HCT116 (cell line): ENCODE results near the gene KLHDC9.

ENCODE experiments used
- CTCF ChIP-seq, 3 experiments: fragments of 200-600 bp in 1 of 3; sonication (generic) in 1 of 3; IDR thresholded peaks in 2 of 3; conservative IDR thresholded peaks in 1 of 3; 2 replicates each; pipeline ENCODE4 v1.5.1; 2012 to 2017; ENCODE audit warnings: low read depth in 2 of 3, low read length in 2 of 3, antibody characterized with exemption in 1 of 3, borderline replicate concordance in 1 of 3, control low read depth in 1 of 3, mild to moderate bottlenecking in 1 of 3, mixed read lengths in 1 of 3, mixed run types in 1 of 3, moderate library complexity in 1 of 3; ENCODE audit not compliant: insufficient read depth in 1 of 3
- POLR2A ChIP-seq: IDR thresholded peaks from 2 replicates; pipeline ENCODE4 v1.7.0; 2011; ENCODE audit warnings: borderline replicate concordance; ENCODE audit not compliant: insufficient read depth, insufficient read length; ENCODE audit errors: extremely low read depth
- YY1 ChIP-seq: IDR thresholded peaks from 2 replicates; pipeline ENCODE4 v1.6.1; 2011; ENCODE audit warnings: low read length, low read depth, moderate library complexity, mild to moderate bottlenecking; ENCODE audit not compliant: insufficient replicate concordance; ENCODE audit errors: extremely low read depth

- TF ChIP-seq POLR2A: no peak
- no peak for TF ChIP-seq CTCF (IDR thresholded peaks at IDR 0.05 in 2 of 3, conservative IDR thresholded peaks at IDR 0.05 in 1 of 3; ENCODE audit: borderline replicate concordance in 1 of 3, insufficient read depth in 1 of 3, low read depth in 2 of 3, low read length in 2 of 3)
- peak; percentile 73 for TF ChIP-seq YY1
These were observed 15.0 kb upstream of the KLHDC9 start for GRCh38 chr1:161082996-161083747.
